Right atrium auricular region (tissue), 2 donors: ENCODE measurements around the gene PTPRD. TPM values are rescaled to one million over a fixed set of nuclear protein-coding genes. Genes with fewer than 3 reads are reported as not detected.

ENCODE experiments used
- DNase-seq: peaks from one replicate; pipeline ENCODE4 v3.0.0-alpha.2; 2019; ENCODE audit warnings: low spot score
- H3K27ac ChIP-seq, 2 donors: fragments of 200-600 bp; sonication (generic); 1 replicate in 1 of 2; 2 replicates in 1 of 2; pipeline ENCODE4 v1.5.1; 2016 to 2019
- H3K27me3 ChIP-seq, 2 donors: fragments of 200-600 bp; sonication (generic); one replicate each; pipeline versions ENCODE4 v1.5.1 to v1.6.0; 2017 to 2019
- H3K36me3 ChIP-seq: fragments of 200-600 bp; sonication (generic); one replicate; pipeline ENCODE4 v1.5.1; 2016
- H3K4me1 ChIP-seq, 2 donors: fragments of 200-600 bp; sonication (generic); one replicate each; pipeline versions ENCODE4 v1.5.1 to v1.6.0; 2017 to 2019
- H3K4me3 ChIP-seq, 2 donors: fragments of 200-600 bp; sonication (generic); 1 replicate in 1 of 2; 2 replicates in 1 of 2; pipeline ENCODE4 v1.5.1; 2017 to 2019; ENCODE audit warnings: mild to moderate bottlenecking in 1 of 2, moderate library complexity in 1 of 2
- H3K9me3 ChIP-seq, 2 donors: fragments of 200-600 bp; sonication (generic); one replicate each; pipeline ENCODE4 v1.5.1; 2019
- total RNA-seq, 2 donors: library from RNA; depleted of rRNA; stranded (reverse); fragments of >200 nt; gene quantifications; one replicate each; pipeline ENCODE4 v1.1.0, GENCODE V29; 2016
- TF ChIP-seq, protein P1 (sequence below), 2 donors: fragments of 200-600 bp; sonication (generic); IDR thresholded peaks; one replicate each; pipeline ENCODE4 v1.5.1; 2019; ENCODE audit warnings: antibody characterized with exemption in 2 of 2

Gene PTPRD
- total RNA-seq, 2 donors from 2014 or later: 5.5 to 6.6 TPM

DNA sequence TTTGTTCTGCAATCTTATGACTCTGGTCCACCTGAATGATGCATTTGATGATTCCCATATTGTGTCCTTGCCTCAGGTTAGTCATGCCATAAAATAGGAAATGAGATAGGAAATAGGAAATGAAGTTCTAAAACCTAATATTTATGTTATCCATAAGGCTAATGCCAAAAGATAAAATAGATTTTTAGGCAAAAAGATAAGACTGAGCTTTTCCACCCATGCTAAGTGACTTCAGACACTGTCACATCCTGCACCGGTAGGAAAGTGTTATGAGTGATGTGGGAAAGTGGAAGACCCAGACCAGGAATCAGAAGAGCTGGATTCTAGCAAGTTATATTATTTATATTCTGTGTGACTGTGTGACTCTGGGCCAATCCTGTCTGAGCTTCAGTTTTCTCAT lies 2212.4 kb downstream of the PTPRD start:
- Histone ChIP-seq H3K36me3 (no peaks in the 10 kb centered on the region), H3K27ac (no peak overlapping the region), H3K4me1 (no peaks in the 10 kb centered on the region), H3K4me3 (no peak overlapping the region), H3K9me3 (no peaks in the 10 kb centered on the region), H3K27me3 (no peaks in the 10 kb centered on the region)
- TF ChIP-seq, protein P1, sequence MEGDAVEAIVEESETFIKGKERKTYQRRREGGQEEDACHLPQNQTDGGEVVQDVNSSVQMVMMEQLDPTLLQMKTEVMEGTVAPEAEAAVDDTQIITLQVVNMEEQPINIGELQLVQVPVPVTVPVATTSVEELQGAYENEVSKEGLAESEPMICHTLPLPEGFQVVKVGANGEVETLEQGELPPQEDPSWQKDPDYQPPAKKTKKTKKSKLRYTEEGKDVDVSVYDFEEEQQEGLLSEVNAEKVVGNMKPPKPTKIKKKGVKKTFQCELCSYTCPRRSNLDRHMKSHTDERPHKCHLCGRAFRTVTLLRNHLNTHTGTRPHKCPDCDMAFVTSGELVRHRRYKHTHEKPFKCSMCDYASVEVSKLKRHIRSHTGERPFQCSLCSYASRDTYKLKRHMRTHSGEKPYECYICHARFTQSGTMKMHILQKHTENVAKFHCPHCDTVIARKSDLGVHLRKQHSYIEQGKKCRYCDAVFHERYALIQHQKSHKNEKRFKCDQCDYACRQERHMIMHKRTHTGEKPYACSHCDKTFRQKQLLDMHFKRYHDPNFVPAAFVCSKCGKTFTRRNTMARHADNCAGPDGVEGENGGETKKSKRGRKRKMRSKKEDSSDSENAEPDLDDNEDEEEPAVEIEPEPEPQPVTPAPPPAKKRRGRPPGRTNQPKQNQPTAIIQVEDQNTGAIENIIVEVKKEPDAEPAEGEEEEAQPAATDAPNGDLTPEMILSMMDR (IDR thresholded peaks at IDR 0.05): no peak
- DNase-seq: no peak

DNA sequence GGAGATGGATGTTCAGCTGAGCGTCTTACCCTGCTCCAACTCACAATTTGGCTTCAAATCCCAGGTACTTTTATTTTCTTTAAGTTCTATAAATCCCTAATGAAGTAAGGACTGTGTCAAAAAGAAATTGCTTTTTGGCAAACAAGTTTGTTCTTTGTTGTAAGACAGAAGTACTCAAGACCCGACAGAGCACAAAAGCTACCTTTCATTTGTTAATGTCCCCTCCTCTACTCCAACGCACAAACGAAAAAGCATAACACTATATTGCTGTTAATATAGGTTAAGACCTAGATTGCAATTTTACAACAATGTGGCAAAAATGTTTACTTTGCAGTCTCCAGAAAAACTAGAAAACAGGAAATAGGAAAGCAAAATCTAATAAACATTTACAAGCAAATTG lies 2217.8 kb downstream of the PTPRD start:
- Histone ChIP-seq H3K4me3 (no peak overlapping the region), H3K36me3 (no peaks in the 10 kb centered on the region), H3K27ac (no peak overlapping the region), H3K27me3 (no peaks in the 10 kb centered on the region), H3K9me3 (no peaks in the 10 kb centered on the region), H3K4me1 (no peaks in the 10 kb centered on the region)
- DNase-seq: no peak
- TF ChIP-seq, protein P1 (IDR thresholded peaks at IDR 0.05): no peak

DNA sequence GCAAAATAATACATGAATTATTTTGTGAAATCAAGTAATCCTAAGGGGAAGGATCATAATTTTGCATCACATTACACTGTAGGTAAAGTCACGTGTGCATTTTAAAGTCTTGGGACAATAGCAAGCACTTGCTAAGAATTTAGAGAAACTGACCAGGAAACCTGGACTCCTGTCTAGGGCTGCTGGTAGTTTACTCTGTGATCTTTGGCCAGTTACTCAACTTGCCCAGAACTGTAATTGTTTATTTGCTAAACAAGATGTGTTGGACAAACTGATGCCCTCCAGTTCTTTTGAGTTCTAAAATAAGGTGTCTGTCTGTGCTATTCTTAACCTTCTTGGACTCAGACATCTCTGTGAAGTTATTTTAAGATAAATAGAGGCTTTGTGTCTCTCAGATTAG lies 2218.5 kb downstream of the PTPRD start:
- no peaks in the 10 kb centered on the region for H3K36me3 ChIP-seq
- H3K27ac ChIP-seq: no peak overlapping the region
- H3K9me3 ChIP-seq: no peaks in the 10 kb centered on the region
- H3K4me3 ChIP-seq: no peak overlapping the region
- DNase-seq: no peak
- TF ChIP-seq, protein P1 (IDR thresholded peaks at IDR 0.05): no peak
- no peaks in the 10 kb centered on the region for H3K27me3 ChIP-seq
- no peaks in the 10 kb centered on the region for H3K4me1 ChIP-seq

DNA sequence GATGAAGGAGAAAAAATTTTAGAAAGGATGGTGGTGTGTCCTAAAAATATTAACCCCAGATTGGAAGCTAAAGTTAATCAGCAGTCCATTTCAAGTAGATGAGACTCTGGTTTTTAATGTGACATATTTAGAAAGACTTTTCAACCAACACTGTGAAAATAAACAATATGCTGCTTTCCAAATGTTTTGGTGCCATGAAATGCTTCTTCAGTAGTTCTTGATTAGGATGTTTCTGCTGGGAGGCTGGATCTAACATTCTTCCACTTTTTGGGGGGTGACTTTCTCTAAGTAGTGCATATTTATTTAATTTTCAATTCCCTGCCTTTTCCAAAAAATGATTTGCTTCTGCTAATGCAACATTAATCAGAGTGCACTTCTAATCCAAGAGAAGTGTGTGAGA lies 2219.9 kb downstream of the PTPRD start:
- no peaks in the 10 kb centered on the region for H3K27me3 ChIP-seq
- no peaks in the 10 kb centered on the region for H3K9me3 ChIP-seq
- H3K4me1 ChIP-seq: no peaks in the 10 kb centered on the region
- no peak for DNase-seq
- no peak overlapping the region for H3K4me3 ChIP-seq
- TF ChIP-seq, protein P1 (IDR thresholded peaks at IDR 0.05): no peak
- no peak overlapping the region for H3K27ac ChIP-seq
- H3K36me3 ChIP-seq: no peaks in the 10 kb centered on the region

DNA sequence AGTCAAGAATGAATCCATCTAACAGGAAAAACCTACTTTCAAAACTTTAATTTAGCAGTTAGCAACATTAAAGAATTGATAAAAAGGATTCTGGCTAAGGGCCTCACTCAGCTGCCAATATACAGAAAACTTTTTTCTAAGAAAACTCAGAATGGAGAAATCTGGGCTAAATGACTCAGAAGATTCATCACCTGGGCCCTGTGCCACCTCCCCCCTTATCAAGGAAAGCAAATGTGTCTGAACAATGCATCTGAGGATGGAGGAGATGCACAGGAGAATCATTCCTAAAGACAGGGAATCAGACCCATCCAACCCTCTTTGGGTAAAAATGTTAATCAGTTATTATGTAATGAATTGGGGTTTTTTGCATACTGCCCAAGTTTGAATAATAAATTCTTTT lies 2221.2 kb downstream of the PTPRD start:
- H3K36me3 ChIP-seq: no peaks in the 10 kb centered on the region
- H3K27ac ChIP-seq: no peak overlapping the region
- H3K4me1 ChIP-seq: no peaks in the 10 kb centered on the region
- no peaks in the 10 kb centered on the region for H3K27me3 ChIP-seq
- H3K4me3 ChIP-seq: no peak overlapping the region
- TF ChIP-seq, protein P1 (IDR thresholded peaks at IDR 0.05): no peak
- no peaks in the 10 kb centered on the region for H3K9me3 ChIP-seq
- DNase-seq: no peak

DNA sequence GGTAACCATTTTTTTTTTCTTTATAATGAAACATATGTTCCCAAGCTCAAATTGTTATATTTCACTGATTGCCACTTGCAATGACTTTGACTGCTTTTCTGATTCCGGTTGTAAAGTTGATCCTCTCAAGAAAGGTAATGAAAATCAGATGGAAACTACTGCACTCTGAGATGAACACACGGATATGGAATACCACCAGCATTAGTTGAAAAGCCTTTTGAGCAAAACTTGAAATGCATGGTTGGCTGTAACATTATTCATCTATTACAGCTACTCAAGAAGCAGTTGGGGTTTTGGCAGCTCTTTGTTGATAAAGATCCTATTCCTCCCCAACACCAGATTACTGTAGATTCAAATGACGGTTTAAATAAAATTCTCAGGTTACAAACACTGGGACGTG lies 2221.7 kb downstream of the PTPRD start:
- H3K4me3 ChIP-seq: no peak overlapping the region
- H3K27me3 ChIP-seq: no peaks in the 10 kb centered on the region
- TF ChIP-seq, protein P1 (IDR thresholded peaks at IDR 0.05): no peak
- no peak for DNase-seq
- no peak overlapping the region for H3K27ac ChIP-seq
- H3K9me3 ChIP-seq: no peaks in the 10 kb centered on the region
- no peaks in the 10 kb centered on the region for H3K4me1 ChIP-seq
- H3K36me3 ChIP-seq: no peaks in the 10 kb centered on the region
